Natural killer cell (primary cell): ENCODE measurements around the gene MCEMP1. TPM values are rescaled to one million over a fixed set of nuclear protein-coding genes. Genes with fewer than 3 reads are reported as not detected.

ENCODE experiments used
- ATAC-seq, 3 donors: fragments of 150-1000 bp in 2 of 3; fragments of 200-7000 bp in 1 of 3; cut with Tn5 transposase; 1 replicate in 1 of 3; 2 replicates in 2 of 3; pipeline ENCODE4 v1.10.0; 2021; ENCODE audit warnings: mild to moderate bottlenecking in 2 of 3, moderate library complexity in 2 of 3
- DNase-seq, 2 donors: peaks; one replicate each; pipeline versions ENCODE4 v3.0.0 to v3.0.0-alpha.2; 2013 to 2021; ENCODE audit warnings: mixed read lengths in 1 of 2
- H3K27ac ChIP-seq: one replicate; pipeline ENCODE4 v1.5.1; 2013; ENCODE audit warnings: mild to moderate bottlenecking, low read length
- H3K27me3 ChIP-seq: one replicate; pipeline ENCODE4 v1.6.1; 2013; ENCODE audit warnings: low read length; ENCODE audit not compliant: control insufficient read depth, insufficient read depth
- H3K36me3 ChIP-seq: one replicate; pipeline ENCODE4 v1.6.1; 2013; ENCODE audit warnings: low read length; ENCODE audit not compliant: control insufficient read depth, insufficient read depth
- H3K4me1 ChIP-seq: one replicate; pipeline ENCODE4 v1.6.1; 2013; ENCODE audit warnings: low read length; ENCODE audit not compliant: control insufficient read depth, insufficient read depth
- H3K4me3 ChIP-seq: one replicate; pipeline ENCODE4 v1.5.1; 2013; ENCODE audit warnings: low read length
- H3K9me3 ChIP-seq: one replicate; pipeline ENCODE4 v1.6.1; 2013; ENCODE audit warnings: low read length; ENCODE audit not compliant: control insufficient read depth, insufficient read depth
- H3K27ac Mint-ChIP-seq, 2 donors: one replicate each; pipeline ENCODE4 v1.8.0; 2022; ENCODE audit warnings: mild to moderate bottlenecking in 2 of 2, mixed read lengths in 2 of 2, moderate library complexity in 1 of 2
- H3K27me3 Mint-ChIP-seq, 2 donors: one replicate each; pipeline ENCODE4 v1.8.0; 2022; ENCODE audit warnings: low read depth in 2 of 2, mixed read lengths in 2 of 2
- H3K36me3 Mint-ChIP-seq: one replicate; pipeline ENCODE4 v1.8.0; 2022; ENCODE audit warnings: mixed read lengths
- H3K4me1 Mint-ChIP-seq, 2 donors: one replicate each; pipeline ENCODE4 v1.8.0; 2022; ENCODE audit warnings: mixed read lengths in 2 of 2
- H3K4me3 Mint-ChIP-seq: one replicate; pipeline ENCODE4 v1.8.0; 2022; ENCODE audit warnings: mild to moderate bottlenecking, moderate library complexity, mixed read lengths
- H3K9me3 Mint-ChIP-seq, 2 donors: one replicate each; pipeline ENCODE4 v1.8.0; 2022; ENCODE audit warnings: mixed read lengths in 2 of 2
- CTCF ChIP-seq: fragments of 200-600 bp; IDR thresholded peaks from one replicate; pipeline ENCODE4 v1.8.0; 2022; ENCODE audit warnings: antibody characterized with exemption
- WGBS: methylation state at CpG from one replicate; pipeline ENCODE4 v1.1.7; 2013; ENCODE audit warnings: missing lambda C conversion rate; ENCODE audit not compliant: insufficient coverage; 5-methylcytosine and 5-hydroxymethylcytosine counted together
- intact Hi-C: fragments of 100-400 bp; cut with micrococcal nuclease; formaldehyde crosslinking; loops from one replicate; pipeline ENCODE4 v1.14.2; 2022
- total RNA-seq, 4 donors: library from RNA; stranded (reverse); fragments of 120-200 nt in 1 of 4; gene quantifications; one replicate each; pipeline versions ENCODE4 v1.2.3 to v1.2.4, GENCODE V29; 2013 to 2022

MCEMP1 gene
- total RNA-seq, 3 donors from 2014 or later (not counting 1 experiment from before 2014, with no cell fraction given): 0.59 to 4.8 (median 1.8) TPM

- peak; percentile 9 for TF ChIP-seq CTCF
- WGBS: 3% methylated on average over 61 of the region's 61 CpGs
- H3K36me3 Mint-ChIP-seq: no peaks in the 10 kb centered on the region
- no peaks in the 10 kb centered on the region for H3K9me3 ChIP-seq
- H3K36me3 ChIP-seq: peaks cover 4% of the 10 kb centered on the region
- intact Hi-C loops: loop anchor here (10.0 kb wide), 1 partner anchor 48 kb away; the partner anchor contains the start of gene TRAPPC5
- H3K4me1 ChIP-seq: peaks cover 37% of the 10 kb centered on the region
- peak within 1 kb of the TSS; percentile 96 for H3K27ac ChIP-seq
- H3K27me3 ChIP-seq: no peaks in the 10 kb centered on the region
- H3K4me1 Mint-ChIP-seq: peaks cover 14 to 55% of the 10 kb centered on the region in 2 donors
- H3K27ac Mint-ChIP-seq: peak within 1 kb of the TSS; percentile 84 to 94
- DNase-seq: peak; percentile 90 to 96
- H3K27me3 Mint-ChIP-seq: no peaks in the 10 kb centered on the region
- ATAC-seq: peak; percentile 96 to 98 (median 97)
- peak within 1 kb of the TSS; percentile 78 for H3K4me3 ChIP-seq
- H3K4me3 Mint-ChIP-seq: peak within 1 kb of the TSS; percentile 88
- peaks cover 0 to 2% of the 10 kb centered on the region in 2 donors for H3K9me3 Mint-ChIP-seq
These were observed 40.1 kb upstream of the MCEMP1 start, which contains the start of gene STXBP2 for GRCh38 chr19:7636691-7637373. Gene STXBP2 (plus strand): TSS chr19:7637110. CDS start chr19:7637150, 40 bp downstream.

- ATAC-seq: peak; percentile 23 to 60 (median 27)
- peak in 1 of 2 donors; percentile 39 for DNase-seq
- H3K27me3 ChIP-seq: no peaks in the 10 kb centered on the region
- Mint-ChIP-seq H3K36me3 (no peaks in the 10 kb centered on the region), H3K4me1 (peaks cover 14 to 50% of the 10 kb centered on the region in 2 donors), H3K9me3 (peaks cover 0 to 2% of the 10 kb centered on the region in 2 donors), H3K4me3 (peak overlapping the region; percentile 88), H3K27ac (peak overlapping the region; percentile 84 to 94), H3K27me3 (no peaks in the 10 kb centered on the region)
- peaks cover 9% of the 10 kb centered on the region for H3K36me3 ChIP-seq
- peak overlapping the region; percentile 78 for H3K4me3 ChIP-seq
- peaks cover 37% of the 10 kb centered on the region for H3K4me1 ChIP-seq
- WGBS: 33% methylated on average over 25 of the region's 30 CpGs
- intact Hi-C loops: loop anchor here (10.0 kb wide), 1 partner anchor 47 kb away; the partner anchor contains the start of gene TRAPPC5
- no peak for TF ChIP-seq CTCF
- peak overlapping the region; percentile 96 for H3K27ac ChIP-seq
- H3K9me3 ChIP-seq: no peaks in the 10 kb centered on the region
These were observed 39.3 kb upstream of the MCEMP1 start for GRCh38 chr19:7637374-7638256.

- Mint-ChIP-seq H3K27me3 (no peaks in the 10 kb centered on the region), H3K36me3 (no peaks in the 10 kb centered on the region), H3K4me3 (peak overlapping the region; percentile 58), H3K27ac (peak overlapping the region; percentile 53 to 84), H3K4me1 (peaks cover 14 to 45% of the 10 kb centered on the region in 2 donors), H3K9me3 (peaks cover 0 to 2% of the 10 kb centered on the region in 2 donors)
- no peak overlapping the region for H3K27ac ChIP-seq
- intact Hi-C loops: loop anchor here (10.0 kb wide), 1 partner anchor 46 kb away; the partner anchor contains the start of gene TRAPPC5
- no peaks in the 10 kb centered on the region for H3K9me3 ChIP-seq
- no peak for DNase-seq
- TF ChIP-seq CTCF: no peak
- no peaks in the 10 kb centered on the region for H3K27me3 ChIP-seq
- H3K36me3 ChIP-seq: peaks cover 12% of the 10 kb centered on the region
- no peak overlapping the region for H3K4me3 ChIP-seq
- no peak for ATAC-seq
- H3K4me1 ChIP-seq: peaks cover 37% of the 10 kb centered on the region
- 92% methylated on average over 12 of the region's 12 CpGs for WGBS
These were observed 38.0 kb upstream of the MCEMP1 start for GRCh38 chr19:7638802-7639465.
